ENCODE results near the gene SH3RF3. TPM values are rescaled to one million over a fixed set of nuclear protein-coding genes. Genes with fewer than 3 reads are reported as not detected.

Gene SH3RF3
- total RNA-seq, 6 donors from 2014 or later = 4.1 to 21.0 (median 8.0) TPM

DNA sequence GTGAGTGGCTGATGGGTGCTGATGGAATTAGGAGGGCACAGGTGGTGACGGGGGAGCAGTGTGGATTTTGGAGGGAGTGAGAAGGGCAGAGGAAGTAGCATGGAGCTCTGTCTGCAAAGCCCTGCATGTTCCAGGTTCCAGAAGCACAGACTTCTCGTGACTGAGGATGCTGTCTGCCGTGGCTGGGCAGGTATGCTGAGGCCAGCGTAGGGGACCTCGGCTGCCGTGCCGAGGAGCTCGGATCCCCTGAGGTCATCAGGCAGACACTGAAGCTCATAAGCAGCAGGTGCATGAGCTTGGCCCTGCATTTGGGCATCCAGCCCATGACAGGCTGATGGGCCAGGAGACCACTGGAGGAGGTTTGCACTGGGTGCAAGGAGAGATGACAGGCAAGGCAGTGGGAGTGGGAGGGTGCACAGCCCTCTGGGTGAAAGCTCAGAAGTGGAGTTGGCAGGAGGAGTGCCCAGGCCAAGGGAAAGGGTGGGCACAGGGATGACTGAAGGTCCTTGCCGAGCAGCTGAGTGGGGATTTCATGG, 215.3 kb downstream of the SH3RF3 start:
- H3K27me3 ChIP-seq = no peaks in the 10 kb centered on the region
- 93 to 94% methylated on average over 9 of the region's 9 CpGs for WGBS, 2 donors
- H3K27ac ChIP-seq = no peak overlapping the region
- no peak overlapping the region for H3K4me3 ChIP-seq
- peaks cover 18 to 31% (median 25%) of the 10 kb centered on the region in 4 donors for H3K4me1 ChIP-seq
- H3K9me3 ChIP-seq = no peaks in the 10 kb centered on the region
- ATAC-seq (ENCODE audit: low FRiP score in 2 of 2) (no peak), DNase-seq (peak in 1 of 2 donors; percentile 50)
- no peaks in the 10 kb centered on the region for H3K36me3 ChIP-seq
- TF ChIP-seq, protein P1, sequence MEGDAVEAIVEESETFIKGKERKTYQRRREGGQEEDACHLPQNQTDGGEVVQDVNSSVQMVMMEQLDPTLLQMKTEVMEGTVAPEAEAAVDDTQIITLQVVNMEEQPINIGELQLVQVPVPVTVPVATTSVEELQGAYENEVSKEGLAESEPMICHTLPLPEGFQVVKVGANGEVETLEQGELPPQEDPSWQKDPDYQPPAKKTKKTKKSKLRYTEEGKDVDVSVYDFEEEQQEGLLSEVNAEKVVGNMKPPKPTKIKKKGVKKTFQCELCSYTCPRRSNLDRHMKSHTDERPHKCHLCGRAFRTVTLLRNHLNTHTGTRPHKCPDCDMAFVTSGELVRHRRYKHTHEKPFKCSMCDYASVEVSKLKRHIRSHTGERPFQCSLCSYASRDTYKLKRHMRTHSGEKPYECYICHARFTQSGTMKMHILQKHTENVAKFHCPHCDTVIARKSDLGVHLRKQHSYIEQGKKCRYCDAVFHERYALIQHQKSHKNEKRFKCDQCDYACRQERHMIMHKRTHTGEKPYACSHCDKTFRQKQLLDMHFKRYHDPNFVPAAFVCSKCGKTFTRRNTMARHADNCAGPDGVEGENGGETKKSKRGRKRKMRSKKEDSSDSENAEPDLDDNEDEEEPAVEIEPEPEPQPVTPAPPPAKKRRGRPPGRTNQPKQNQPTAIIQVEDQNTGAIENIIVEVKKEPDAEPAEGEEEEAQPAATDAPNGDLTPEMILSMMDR (IDR thresholded peaks at IDR 0.05) = no peak
- TF ChIP-seq EP300 (IDR thresholded peaks at IDR 0.05) (no peak), POLR2AphosphoS5 (IDR thresholded peaks at IDR 0.05) (no peak), POLR2A (IDR thresholded peaks at IDR 0.05) (no peak)

DNA sequence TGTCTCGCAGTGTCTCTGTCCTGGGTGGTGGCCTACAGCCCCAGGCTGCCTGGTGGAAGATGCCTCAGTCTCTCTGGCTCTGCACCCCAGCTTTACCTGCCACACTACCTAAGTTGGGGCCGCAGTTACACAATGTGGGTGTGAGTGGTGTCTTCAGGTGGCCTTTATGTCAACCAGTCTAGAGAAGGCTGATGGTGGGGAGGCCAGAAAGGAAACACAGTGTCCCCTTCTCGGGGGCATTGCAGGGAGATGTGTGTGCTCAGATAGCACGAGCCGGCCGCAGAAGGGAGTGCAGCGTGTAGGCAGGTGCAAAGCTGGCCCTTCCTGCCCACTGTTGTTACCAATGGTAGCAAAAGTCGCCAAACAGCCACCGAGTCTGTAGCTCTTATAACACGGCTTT, 216.1 kb downstream of the SH3RF3 start:
- no peaks in the 10 kb centered on the region for H3K9me3 ChIP-seq
- H3K36me3 ChIP-seq = no peaks in the 10 kb centered on the region
- DNase-seq (peak in 1 of 2 donors; percentile 22), ATAC-seq (ENCODE audit: low FRiP score in 2 of 2) (no peak)
- WGBS, 2 donors = 83 to 97% methylated on average over 5 to 10 of the region's 10 CpGs
- no peak for TF ChIP-seq POLR2AphosphoS5 (IDR thresholded peaks at IDR 0.05)
- no peak for TF ChIP-seq POLR2A (IDR thresholded peaks at IDR 0.05)
- TF ChIP-seq, protein P1 (IDR thresholded peaks at IDR 0.05) = no peak
- TF ChIP-seq EP300 (IDR thresholded peaks at IDR 0.05) = no peak
- H3K27me3 ChIP-seq = no peaks in the 10 kb centered on the region
- H3K4me1 ChIP-seq = peaks cover 17 to 34% (median 24%) of the 10 kb centered on the region in 4 donors
- no peak overlapping the region for H3K4me3 ChIP-seq
- no peak overlapping the region for H3K27ac ChIP-seq

DNA sequence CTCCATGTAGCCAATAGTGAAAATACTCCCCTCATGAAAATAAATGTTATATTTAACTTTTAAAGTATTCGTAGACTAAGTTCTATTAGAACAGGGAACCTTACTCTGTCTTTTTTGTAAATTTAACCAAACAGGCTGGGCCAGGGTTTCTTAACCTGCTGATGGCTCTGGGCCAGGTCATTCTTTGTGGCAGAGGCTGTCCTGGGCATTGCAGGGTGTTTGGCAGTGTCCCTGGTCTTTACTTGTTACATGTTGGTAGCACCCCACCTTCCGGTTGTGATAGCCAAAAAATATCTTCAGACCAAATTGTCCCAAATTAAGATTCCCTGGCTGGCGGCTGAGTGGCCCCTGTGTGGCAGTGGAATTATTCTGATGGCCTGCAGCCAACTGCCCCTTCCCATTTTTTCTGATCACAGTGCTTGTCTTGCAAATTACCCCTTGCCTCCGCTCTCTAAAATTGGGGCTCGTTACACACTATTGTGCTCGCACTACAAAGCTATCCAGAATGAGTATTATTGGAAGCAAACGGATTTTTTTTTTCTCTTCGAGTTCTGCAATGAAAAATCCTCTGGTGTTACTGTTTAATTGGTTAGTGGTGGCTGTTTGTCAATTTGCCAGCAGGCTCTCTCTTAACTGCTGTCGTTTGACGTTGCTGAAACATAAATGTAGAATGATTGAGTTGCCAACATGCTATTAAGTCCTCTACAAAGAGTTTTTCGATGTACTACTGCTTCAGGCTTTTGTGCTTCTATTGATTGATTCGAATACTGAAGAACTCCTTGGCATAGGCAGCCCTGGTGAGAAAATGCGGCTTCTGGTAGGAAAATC, 216.9 kb downstream of the SH3RF3 start:
- TF ChIP-seq POLR2AphosphoS5 (IDR thresholded peaks at IDR 0.05) (no peak), POLR2A (IDR thresholded peaks at IDR 0.05) (no peak), EP300 (IDR thresholded peaks at IDR 0.05) (no peak)
- TF ChIP-seq, protein P1 (IDR thresholded peaks at IDR 0.05) = no peak
- ATAC-seq (ENCODE audit: low FRiP score in 2 of 2) (no peak), DNase-seq (peak in 1 of 2 donors; percentile 59)
- Histone ChIP-seq H3K36me3 (no peaks in the 10 kb centered on the region), H3K9me3 (no peaks in the 10 kb centered on the region), H3K27me3 (no peaks in the 10 kb centered on the region), H3K4me3 (no peak overlapping the region), H3K4me1 (peaks cover 20 to 32% (median 30%) of the 10 kb centered on the region in 4 donors), H3K27ac (no peak overlapping the region)
- WGBS, 2 donors = 61 to 66% methylated on average over 13 of the region's 13 CpGs

DNA sequence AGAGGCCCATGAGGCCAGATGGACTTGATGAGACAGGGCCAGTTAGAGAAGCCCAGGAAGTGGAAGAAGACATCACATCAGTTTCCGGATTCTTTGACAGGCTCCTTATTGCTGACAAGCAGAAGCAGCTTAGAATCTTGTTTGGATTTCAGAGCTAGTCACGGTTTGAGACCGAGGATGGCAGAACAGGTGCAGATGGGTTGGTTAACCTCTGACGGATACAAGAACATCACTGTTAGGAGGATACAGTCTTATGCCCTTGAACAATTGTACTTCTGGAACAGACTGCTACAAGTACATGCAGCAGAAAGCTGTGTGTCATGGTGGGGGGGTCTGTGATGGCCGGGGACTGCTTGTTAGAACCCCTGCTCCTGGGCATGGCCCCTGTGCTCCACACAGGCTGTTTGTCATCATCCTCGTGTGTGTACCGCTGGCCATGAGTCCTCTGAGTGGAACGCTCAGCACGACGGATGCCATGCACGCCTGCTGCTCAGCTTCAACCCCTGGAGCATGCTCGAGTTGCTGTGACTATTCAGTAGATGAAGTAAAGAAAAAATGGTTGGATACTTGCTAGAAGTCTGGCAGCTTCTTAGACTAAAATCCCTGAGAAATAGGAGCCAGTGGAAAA, 217.7 kb downstream of the SH3RF3 start:
- Histone ChIP-seq H3K27ac (no peak overlapping the region), H3K4me3 (no peak overlapping the region), H3K27me3 (no peaks in the 10 kb centered on the region), H3K4me1 (peaks cover 29 to 39% (median 36%) of the 10 kb centered on the region in 4 donors), H3K36me3 (no peaks in the 10 kb centered on the region), H3K9me3 (no peaks in the 10 kb centered on the region)
- peak in 1 of 2 donors; percentile 31 for DNase-seq
- 90 to 96% methylated on average over 12 of the region's 12 CpGs for WGBS, 2 donors
- no peak for ATAC-seq (ENCODE audit: low FRiP score in 2 of 2)
- TF ChIP-seq POLR2A (IDR thresholded peaks at IDR 0.05) (no peak), EP300 (IDR thresholded peaks at IDR 0.05) (no peak), POLR2AphosphoS5 (IDR thresholded peaks at IDR 0.05) (no peak)
- TF ChIP-seq, protein P1 (IDR thresholded peaks at IDR 0.05) = no peak

Measured in upper lobe of left lung (tissue), 6 donors.